ENCODE data around the gene SFMBT2. TPM values are rescaled to one million over a fixed set of nuclear protein-coding genes. Genes with fewer than 3 reads are reported as not detected.
A peak's percentile ranks its signal among the peaks of the same experiment; 100 is the strongest.

The SFMBT2 gene
- total and polyA plus RNA-seq, 2 of the 4 experiments (the other 2 are of a cell fraction) = 0.70 to 1.3 TPM

- Histone ChIP-seq H2AK5ac (ENCODE audit: low read depth, low read length) (no peak overlapping the region), H3K27ac (ENCODE audit: insufficient read depth, low read length) (no peak overlapping the region), H3K4me1 (ENCODE audit: control insufficient read depth, insufficient read depth, low read length) (peaks cover 2% of the 10 kb centered on the region; the same call in 1 of the 2 replicates), H4K5ac (ENCODE audit: low read depth, low read length) (no peak overlapping the region), H4K8ac (ENCODE audit: low read depth in 2 of 2, low read length in 2 of 2) (no peak overlapping the region), H3K36me3 (ENCODE audit: control insufficient read depth, insufficient read depth, low read length) (no peaks in the 10 kb centered on the region), H4K20me1 (ENCODE audit: insufficient read depth, low read length) (no peaks in the 10 kb centered on the region), H2BK15ac (ENCODE audit: low read depth, low read length) (no peak overlapping the region), H3K4me3 (ENCODE audit: insufficient read depth, low read depth, low read length) (no peak overlapping the region), H3K18ac (ENCODE audit: low read depth, low read length) (no peak overlapping the region), H3K23ac (ENCODE audit: low read depth, low read length) (no peak overlapping the region), H3K14ac (replicated peaks; ENCODE audit: low read depth, low read length) (no peak overlapping the region), H3K4ac (ENCODE audit: low read depth, low read length) (no peak overlapping the region), H3K4me2 (ENCODE audit: low read depth, low read length) (no peak overlapping the region), H3K79me1 (ENCODE audit: low read depth in 1 of 2, low read length in 2 of 2) (no peaks in the 10 kb centered on the region), H3K27me3 (ENCODE audit: control insufficient read depth, insufficient read depth, low read length) (no peaks in the 10 kb centered on the region), H3K9me1 (ENCODE audit: insufficient read depth, low read length) (peaks cover 2% of the 10 kb centered on the region; the same call in 1 of the 2 replicates), H2BK5ac (ENCODE audit: low read depth, low read length, poor library complexity, severe bottlenecking) (peak overlapping the region; percentile 70), H2BK20ac (ENCODE audit: low read depth, low read length) (no peak overlapping the region), H2BK120ac (ENCODE audit: low read depth, low read length) (no peak overlapping the region), H4K91ac (ENCODE audit: insufficient read depth, low read depth, low read length) (no peak overlapping the region), H3K9ac (ENCODE audit: low read depth, low read length) (no peak overlapping the region), H3K9me3 (ENCODE audit: control insufficient read depth, insufficient read depth, low read length) (no peaks in the 10 kb centered on the region; the same call in 1 of the 2 replicates), H3K56ac (ENCODE audit: extremely low read depth, insufficient read depth, low read length) (no peak overlapping the region), H2AFZ (replicated peaks; ENCODE audit: low read length, poor library complexity) (no peak overlapping the region), H2AK9ac (replicated peaks; ENCODE audit: low read depth, low read length, poor library complexity) (no peak overlapping the region)
- intact Hi-C loops (cut with micrococcal nuclease) (no loop called here), dilution Hi-C loops (cut with HindIII; ENCODE audit: low sequenced_read_pairs, unreplicated experiment) (no loop called here), in situ Hi-C loops (cut with MboI; ENCODE audit: low sequenced_read_pairs) (no loop called here)
- no TSS peak for BruUV-seq (replicated peaks)
- POLR2A ChIA-PET (ENCODE audit: unreplicated experiment) = no interaction called here
- WGBS, 2 experiments (ENCODE audit: extremely low coverage in 2 of 2, insufficient read length in 1 of 2) = no CpG with 5 or more reads among the region's 8 CpGs
- no peak for ATAC-seq (ENCODE audit: low read depth)
- TF ChIP-seq MAFK (IDR thresholded peaks at IDR 0.05; ENCODE audit: low read depth, low read length) = no peak
- TF ChIP-seq ELK1 (IDR thresholded peaks at IDR 0.05; ENCODE audit: borderline replicate concordance, low read depth, low read length) = no peak
- no peak for TF ChIP-seq RAD21 (IDR thresholded peaks at IDR 0.05; ENCODE audit: low read length)
- TF ChIP-seq MAZ (IDR thresholded peaks at IDR 0.05; ENCODE audit: borderline replicate concordance, low read depth, low read length) = no peak
- no peak for TF ChIP-seq NFE2L2 (IDR thresholded peaks at IDR 0.05; ENCODE audit: low read depth, low read length)
- no peak for TF ChIP-seq CEBPB (IDR thresholded peaks at IDR 0.05; ENCODE audit: low read depth, low read length)
- TF ChIP-seq FOS (IDR thresholded peaks at IDR 0.05; ENCODE audit: low read depth, low read length) = no peak
- no peak for TF ChIP-seq POLR2A (IDR thresholded peaks at IDR 0.05; ENCODE audit: low read depth, low read length)
- TF ChIP-seq RFX5 (IDR thresholded peaks at IDR 0.05; ENCODE audit: low read depth, low read length) = no peak
- TF ChIP-seq USF2 (IDR thresholded peaks at IDR 0.05; ENCODE audit: low read depth, low read length) = no peak
- no peak for TF ChIP-seq BHLHE40 (IDR thresholded peaks at IDR 0.05; ENCODE audit: low read depth, low read length)
- TF ChIP-seq SMC3 (IDR thresholded peaks at IDR 0.05; ENCODE audit: low read depth, low read length) = no peak
- no peak for TF ChIP-seq CTCF (conservative IDR thresholded peaks at IDR 0.05; ENCODE audit: low read depth, low read length)
- no peak for TF ChIP-seq MXI1 (IDR thresholded peaks at IDR 0.05; ENCODE audit: borderline replicate concordance, low read depth, low read length)
- no peak for TF ChIP-seq CHD1 (IDR thresholded peaks at IDR 0.05; ENCODE audit: low read depth, low read length)
- TF ChIP-seq RCOR1 (IDR thresholded peaks at IDR 0.05; ENCODE audit: insufficient replicate concordance, low read length) = no peak
- DNase-seq = no peak
- CTCF ChIA-PET = no interaction called here
These were observed 32.0 kb downstream of the SFMBT2 start for GRCh38 chr10:7378602-7379403.

All from IMR-90 (cell line).